ENCODE measurements around the gene ADCY5. TPM values are rescaled to one million over a fixed set of nuclear protein-coding genes. Genes with fewer than 3 reads are reported as not detected.

The ADCY5 gene
- total RNA-seq, 1 experiment from 2014 or later = 0.49 TPM

GRCh38 chr3:123412076-123412475 is 36.8 kb downstream of the ADCY5 start:
- no peaks in the 10 kb centered on the region for H3K9me3 ChIP-seq (ENCODE audit: control insufficient read depth in 1 of 2, insufficient read depth in 1 of 2, low read depth in 1 of 2, low read length in 2 of 2)
- H3K4me2 ChIP-seq (ENCODE audit: low read length) = no peak overlapping the region
- H3K9me2 ChIP-seq (ENCODE audit: insufficient read depth) = no peaks in the 10 kb centered on the region
- no peak overlapping the region for H3K27ac ChIP-seq (ENCODE audit: low read depth, low read length)
- no peaks in the 10 kb centered on the region for H4K20me1 ChIP-seq (ENCODE audit: insufficient read depth)
- ChIA-PET POLR2A (no interaction called here), CTCF (no interaction called here), RAD21 (ENCODE audit: low non-redundant PET in 1 of 2, low total read pairs in 2 of 2, uncharacterized antibody in 2 of 2, unreplicated experiment in 2 of 2) (no interaction called here)
- no peaks in the 10 kb centered on the region for H3K36me3 ChIP-seq (ENCODE audit: control insufficient read depth in 1 of 2, insufficient read depth in 2 of 2, low read length in 2 of 2)
- TF ChIP-seq ZFX (IDR thresholded peaks at IDR 0.05) (no peak), SIN3A (IDR thresholded peaks at IDR 0.05; ENCODE audit: low read depth) (no peak), CTCF (IDR thresholded peaks at IDR 0.05 in 2 of 3, conservative IDR thresholded peaks at IDR 0.05 in 1 of 3; ENCODE audit: borderline replicate concordance in 1 of 3, insufficient read depth in 1 of 3, low read depth in 2 of 3, low read length in 2 of 3) (peak in 1 of 3 experiments; percentile 16; a peak in 1 of 6 replicates)
- no peak overlapping the region for H2AFZ ChIP-seq (ENCODE audit: low read depth, low read length, poor library complexity, severe bottlenecking)
- no peak overlapping the region for H3K9ac ChIP-seq (ENCODE audit: low read length)
- ATAC-seq = peak; percentile 50; the same call in 1 of the 2 replicates
- no peak overlapping the region for H3K4me3 ChIP-seq (replicated peaks in 1 of 2; ENCODE audit: low read depth in 1 of 2, low read length in 2 of 2)
- no TSS peak for BruUV-seq (replicated peaks)
- no peaks in the 10 kb centered on the region for H3K27me3 ChIP-seq (ENCODE audit: insufficient read depth, low read length)
- H3K4me1 ChIP-seq (ENCODE audit: control insufficient read depth in 1 of 2, insufficient read depth in 2 of 2, low read length in 2 of 2) = no peaks in the 10 kb centered on the region
- no peaks in the 10 kb centered on the region for H3K79me2 ChIP-seq (ENCODE audit: insufficient read depth, low read length)
- DNase-seq (ENCODE audit: low read depth, low spot score) = no peak
- intact Hi-C loops (cut with micrococcal nuclease) = no loop called here

GRCh38 chr3:123411340-123412040 is 37.4 kb downstream of the ADCY5 start:
- intact Hi-C loops (cut with micrococcal nuclease) = no loop called here
- Histone ChIP-seq H3K27me3 (ENCODE audit: insufficient read depth, low read length) (no peaks in the 10 kb centered on the region), H3K27ac (ENCODE audit: low read depth, low read length) (no peak overlapping the region), H2AFZ (ENCODE audit: low read depth, low read length, poor library complexity, severe bottlenecking) (no peak overlapping the region), H3K9me3 (ENCODE audit: control insufficient read depth in 1 of 2, insufficient read depth in 1 of 2, low read depth in 1 of 2, low read length in 2 of 2) (no peaks in the 10 kb centered on the region), H3K4me3 (replicated peaks in 1 of 2; ENCODE audit: low read depth in 1 of 2, low read length in 2 of 2) (no peak overlapping the region), H3K9ac (ENCODE audit: low read length) (no peak overlapping the region), H3K9me2 (ENCODE audit: insufficient read depth) (no peaks in the 10 kb centered on the region), H3K4me2 (ENCODE audit: low read length) (no peak overlapping the region), H3K36me3 (ENCODE audit: control insufficient read depth in 1 of 2, insufficient read depth in 2 of 2, low read length in 2 of 2) (no peaks in the 10 kb centered on the region), H3K79me2 (ENCODE audit: insufficient read depth, low read length) (no peaks in the 10 kb centered on the region), H4K20me1 (ENCODE audit: insufficient read depth) (no peaks in the 10 kb centered on the region), H3K4me1 (ENCODE audit: control insufficient read depth in 1 of 2, insufficient read depth in 2 of 2, low read length in 2 of 2) (no peaks in the 10 kb centered on the region)
- ChIA-PET POLR2A (no interaction called here), RAD21 (ENCODE audit: low non-redundant PET in 1 of 2, low total read pairs in 2 of 2, uncharacterized antibody in 2 of 2, unreplicated experiment in 2 of 2) (no interaction called here), CTCF (no interaction called here)
- DNase-seq (ENCODE audit: low read depth, low spot score) = no peak
- ATAC-seq = no peak
- BruUV-seq (replicated peaks) = no TSS peak
- no peak for TF ChIP-seq EZH2phosphoT487 (IDR thresholded peaks at IDR 0.05; ENCODE audit: borderline replicate concordance)
- no peak for TF ChIP-seq JUND (IDR thresholded peaks at IDR 0.05)
- no peak for TF ChIP-seq FOSL1 (IDR thresholded peaks at IDR 0.05; ENCODE audit: low read depth)
- no peak for TF ChIP-seq TCF7L2 (IDR thresholded peaks at IDR 0.05; ENCODE audit: borderline replicate concordance, extremely low read depth, insufficient read depth, insufficient read length)
- no peak for TF ChIP-seq SIN3A (IDR thresholded peaks at IDR 0.05; ENCODE audit: low read depth)
- TF ChIP-seq SRF (IDR thresholded peaks at IDR 0.05; ENCODE audit: low read depth) = no peak
- TF ChIP-seq YY1 (IDR thresholded peaks at IDR 0.05; ENCODE audit: extremely low read depth, insufficient replicate concordance, low read depth, low read length) = no peak
- no peak for TF ChIP-seq CEBPB (IDR thresholded peaks at IDR 0.05; ENCODE audit: low read depth)
- no peak for TF ChIP-seq REST (IDR thresholded peaks at IDR 0.05; ENCODE audit: low read depth)
- TF ChIP-seq POLR2A (IDR thresholded peaks at IDR 0.05; ENCODE audit: borderline replicate concordance, extremely low read depth, insufficient read depth, insufficient read length) = no peak
